HL-60 (cell line): ENCODE data around the gene ZP1.

Source experiments
- CTCF ChIP-seq: IDR thresholded peaks from one replicate; pipeline ENCODE4 v1.5.1; 2011; ENCODE audit warnings: low read length, control low read depth, inconsistent platforms; ENCODE audit not compliant: insufficient read depth
- GABPA ChIP-seq: IDR thresholded peaks from 2 replicates; pipeline ENCODE4 v1.6.1; 2012; ENCODE audit warnings: low read depth
- POLR2AphosphoS5 ChIP-seq: IDR thresholded peaks from 2 replicates; pipeline ENCODE4 v1.6.1; 2012; ENCODE audit warnings: low read depth

DNA sequence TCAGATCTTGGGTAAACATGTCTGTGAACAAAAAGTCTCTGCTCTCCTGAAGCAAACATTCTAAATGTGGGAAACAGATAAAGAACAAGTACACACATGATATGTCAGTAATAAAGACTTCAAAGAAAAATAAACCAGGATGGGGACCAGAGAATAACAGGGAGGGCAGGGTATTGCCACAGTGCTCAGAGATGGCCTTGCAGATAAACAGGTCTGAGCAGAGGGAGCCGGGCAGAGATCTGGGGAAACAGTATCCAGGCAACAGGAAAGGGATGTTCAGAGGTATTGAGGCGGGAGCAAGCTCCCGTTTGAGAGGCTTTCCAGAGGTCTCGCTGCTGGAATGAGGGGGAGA lies 22.5 kb upstream of the ZP1 start:
- TF ChIP-seq CTCF, result no peak
- no peak for TF ChIP-seq POLR2AphosphoS5
- TF ChIP-seq GABPA, result no peak
